Stimulated activated CD8-positive, alpha-beta memory T cell treated with anti-CD3 and anti-CD28 coated beads, Interleukin-2, amount 100 ng/mL, for 48 hours (primary cell): ENCODE data around the gene NR2F2.

Experiments used
- DNase-seq, 2 donors: peaks; one replicate each; pipeline ENCODE4 v3.0.0-alpha.2; 2020; ENCODE audit warnings: low read depth in 2 of 2

Gene NR2F2

DNA sequence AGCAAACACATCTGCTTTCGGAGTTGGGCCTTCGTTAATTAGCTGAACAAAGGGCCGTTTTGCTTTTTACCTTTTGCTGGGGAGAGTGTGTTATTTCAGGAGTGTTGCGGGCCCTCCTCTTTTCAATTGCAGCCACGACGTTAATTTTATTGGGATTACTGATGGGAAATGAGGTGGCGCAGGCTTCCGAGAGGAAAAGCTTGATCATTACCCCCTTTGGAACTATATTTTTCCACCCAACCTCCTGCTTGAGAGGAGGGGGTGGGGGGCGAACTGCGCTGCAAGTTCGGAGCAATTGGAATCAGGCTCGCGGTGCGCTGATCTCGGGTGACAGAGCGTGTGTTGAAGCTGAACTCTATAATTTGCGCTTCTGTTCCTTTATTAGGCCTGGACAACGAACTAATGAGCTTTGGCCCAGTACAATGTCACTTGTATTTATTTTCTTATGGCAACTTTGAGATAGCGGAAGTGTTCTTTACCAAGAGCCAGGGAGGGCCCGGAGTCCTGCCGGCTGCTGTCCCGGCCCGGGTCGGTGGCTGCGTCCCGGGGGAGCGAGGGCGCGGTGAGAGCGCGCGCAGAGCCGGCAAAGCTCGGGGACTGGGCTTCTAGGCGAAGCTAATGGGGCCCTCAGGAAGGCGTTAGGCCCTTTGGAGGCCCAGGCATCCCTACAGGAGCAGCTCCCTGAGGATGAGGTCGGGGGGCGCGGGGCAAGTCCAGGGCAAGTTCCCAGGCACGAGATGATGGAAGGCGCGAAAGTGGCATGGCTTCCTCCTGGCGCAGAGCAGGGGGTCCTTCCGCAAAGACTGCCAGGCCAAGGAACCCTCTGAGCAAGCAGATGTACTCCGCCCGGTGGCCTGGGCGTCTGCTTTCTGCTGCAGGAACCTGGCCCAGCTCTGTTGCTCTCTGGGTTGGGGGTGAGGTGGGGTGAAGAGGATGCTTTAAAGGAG, 12.9 kb downstream of the NR2F2 start:
- no peak for DNase-seq

DNA sequence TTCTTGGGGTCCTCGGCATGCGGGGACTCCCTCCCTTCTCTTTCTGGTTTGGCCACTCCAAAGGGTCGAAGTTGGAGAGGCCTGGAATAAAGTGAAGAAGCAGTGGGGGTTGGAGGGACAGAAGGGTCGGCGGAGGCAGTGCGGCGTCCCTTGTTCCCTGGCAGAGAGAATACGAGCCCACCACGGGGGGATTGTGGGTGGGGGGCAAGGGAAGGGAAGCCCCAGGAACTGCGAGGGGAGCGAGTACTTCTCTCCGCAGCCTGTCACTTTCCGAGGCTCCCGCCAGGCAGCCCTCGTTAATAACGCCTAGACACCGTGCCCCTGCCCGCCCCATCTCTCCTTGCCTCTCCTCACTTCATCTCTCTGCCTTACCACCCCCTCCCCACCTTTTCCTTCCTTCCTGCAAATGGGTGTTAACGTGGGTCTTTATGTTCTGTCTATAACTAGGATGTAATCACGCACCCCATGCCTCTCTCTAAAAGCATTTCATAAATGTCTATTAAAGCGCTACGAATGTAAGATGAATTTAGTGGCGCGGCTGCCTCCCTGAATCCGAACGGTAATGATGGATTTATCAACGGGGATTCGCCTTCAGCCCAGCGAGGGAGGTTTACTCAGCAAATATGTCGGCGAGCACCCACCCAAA, 13.7 kb downstream of the NR2F2 start:
- DNase-seq = no peak

DNA sequence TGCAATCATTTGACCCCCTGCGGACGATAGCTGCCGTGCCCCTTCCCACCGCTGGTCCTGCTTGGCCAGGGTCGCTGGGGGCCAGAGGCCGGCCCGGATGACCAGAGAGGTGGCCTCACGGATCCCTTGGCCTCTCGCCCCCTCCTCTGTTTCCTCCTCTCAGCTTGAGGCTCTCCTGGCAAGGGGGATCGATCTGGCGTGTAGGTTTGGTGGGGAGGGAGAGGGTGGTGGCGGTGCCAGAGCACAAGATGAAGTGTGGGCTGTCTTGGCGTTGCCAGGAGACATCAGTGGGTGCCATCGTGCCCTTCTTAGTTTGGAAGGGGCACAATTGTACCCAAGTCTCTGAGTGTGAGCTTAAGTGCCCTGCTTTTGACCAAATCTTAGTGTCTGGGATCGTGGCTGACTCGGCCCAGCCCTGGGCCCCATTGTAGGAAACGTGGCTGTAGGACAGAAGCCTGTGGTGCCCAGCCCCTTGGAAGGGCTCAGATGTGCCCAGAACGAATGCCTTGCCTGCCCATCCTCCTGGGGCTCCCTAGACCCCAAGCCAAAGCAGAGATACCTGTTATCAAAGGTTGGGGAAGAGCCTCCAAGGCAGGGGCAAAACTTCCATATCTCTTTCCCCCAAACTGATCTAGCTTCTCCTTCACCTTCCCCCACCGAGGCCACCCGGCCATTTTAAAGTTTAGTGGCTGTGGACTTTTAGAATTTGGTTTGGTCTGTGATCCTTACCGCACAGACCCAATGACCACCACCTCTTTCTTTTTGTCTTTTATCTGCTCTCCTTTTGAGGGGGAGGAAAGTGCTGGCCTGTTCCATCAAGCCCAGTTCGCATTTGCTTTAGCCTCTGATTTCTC, 14.4 kb downstream of the NR2F2 start:
- no peak for DNase-seq

DNA sequence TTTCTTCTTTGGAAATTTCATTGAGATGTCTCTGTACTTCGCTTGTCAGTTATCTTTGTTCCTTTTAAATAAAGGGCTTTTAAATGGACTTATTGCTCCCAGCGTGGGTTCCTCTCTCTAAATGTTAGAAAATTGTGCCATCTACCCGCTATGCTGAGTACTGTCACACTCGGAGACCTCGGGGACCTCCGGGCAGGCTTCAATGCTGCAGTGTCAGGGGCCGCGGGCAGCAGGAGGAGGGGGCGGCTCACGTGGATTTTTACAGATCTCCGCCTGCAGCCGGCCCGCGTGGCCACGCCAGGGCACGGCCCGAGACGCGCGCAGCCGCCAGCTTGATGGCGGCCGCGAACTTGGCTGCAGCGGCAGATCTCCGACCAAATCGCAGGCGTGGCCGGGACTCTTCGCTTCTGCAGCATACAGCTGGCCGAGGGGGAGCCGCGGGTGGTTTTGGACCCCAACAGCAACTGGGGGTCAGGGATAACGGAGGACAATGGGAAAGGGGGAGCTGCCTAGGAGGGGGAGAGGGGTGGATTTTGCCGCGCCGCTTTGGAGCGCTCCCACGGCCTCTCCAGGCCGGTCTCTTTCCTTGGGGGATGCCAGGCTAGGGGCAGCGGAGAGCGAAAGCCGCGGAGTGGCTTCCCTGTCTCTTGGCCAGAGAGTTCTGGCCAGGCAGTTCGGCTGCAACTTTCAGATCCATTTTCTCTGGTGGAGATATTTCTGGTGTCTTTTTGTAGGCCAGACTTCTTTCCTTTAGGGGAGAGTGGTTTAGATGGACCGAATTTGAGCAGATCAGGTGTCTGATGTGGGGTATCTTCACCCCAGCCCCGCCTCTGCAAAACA, 15.3 kb downstream of the NR2F2 start:
- no peak for DNase-seq

DNA sequence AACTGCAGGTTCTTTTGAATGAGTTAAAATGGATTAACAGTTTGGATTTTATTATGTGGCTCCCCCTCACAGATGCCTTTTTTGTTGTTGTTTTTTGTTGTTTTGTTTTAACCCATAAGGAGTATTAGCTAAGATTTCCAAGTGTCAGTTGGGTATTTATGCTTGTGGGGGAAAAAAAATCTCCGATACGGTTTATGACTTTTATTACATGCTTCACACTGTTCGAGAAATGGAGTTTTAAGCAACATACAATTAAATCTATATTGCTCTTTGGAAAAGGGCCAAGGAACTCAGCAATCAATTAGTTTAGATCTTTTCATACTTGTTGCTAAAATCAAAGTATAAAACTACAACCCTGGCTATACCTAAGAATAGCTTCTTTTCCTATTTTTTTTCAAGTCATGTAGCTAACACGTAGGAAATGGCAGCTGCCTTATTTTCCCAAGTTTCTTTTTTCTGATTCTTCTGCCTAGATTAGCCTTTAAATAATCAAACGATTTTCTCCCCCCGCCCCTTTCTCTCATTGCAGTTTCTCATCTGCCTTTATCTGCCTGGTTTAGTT, 16.0 kb downstream of the NR2F2 start:
- no peak for DNase-seq

DNA sequence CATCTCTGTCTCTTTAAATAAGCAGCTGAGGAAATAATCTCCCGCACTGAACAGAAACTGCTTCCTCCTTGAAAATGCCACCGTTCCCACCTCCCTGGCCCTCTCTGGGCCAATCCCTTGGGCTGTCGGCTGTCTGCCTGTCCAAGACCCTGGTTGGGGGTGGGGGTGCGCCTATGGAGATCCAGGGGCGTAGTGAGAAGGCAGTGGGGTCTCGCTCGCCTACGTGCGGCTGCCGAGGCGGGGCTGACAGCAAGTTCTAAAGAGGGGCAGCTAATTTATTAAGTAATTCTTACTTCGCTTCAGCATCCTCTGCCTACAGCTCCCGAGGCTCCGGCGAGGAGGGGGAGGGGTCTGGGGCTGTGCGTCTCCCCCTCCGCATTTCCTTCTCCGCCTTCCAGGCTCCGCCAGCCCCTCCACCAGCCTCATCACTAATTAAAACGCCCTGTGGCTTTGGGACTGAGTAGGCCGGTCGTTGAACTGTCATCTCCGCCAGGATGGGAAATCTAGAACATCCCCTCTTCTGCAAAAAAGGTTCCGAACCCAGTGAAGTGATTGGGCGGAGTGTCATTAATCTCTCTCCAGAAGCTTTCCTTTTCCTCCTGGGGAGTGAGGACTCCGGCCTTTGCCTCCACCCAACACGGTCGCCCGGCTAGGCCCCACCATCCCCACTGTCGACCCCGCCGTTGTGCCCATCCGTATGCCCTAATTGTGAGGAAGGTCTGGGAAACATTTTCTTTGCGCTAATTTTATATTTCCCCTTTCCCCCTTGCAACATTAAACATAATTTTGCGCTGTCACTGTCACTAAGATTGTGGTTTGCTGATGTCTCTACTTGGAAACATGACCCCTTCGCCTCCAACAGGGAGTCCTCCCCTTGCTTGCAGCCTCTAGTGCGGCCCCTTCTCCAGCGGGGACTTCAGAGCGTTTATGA, 16.9 kb downstream of the NR2F2 start:
- no peak for DNase-seq

DNA sequence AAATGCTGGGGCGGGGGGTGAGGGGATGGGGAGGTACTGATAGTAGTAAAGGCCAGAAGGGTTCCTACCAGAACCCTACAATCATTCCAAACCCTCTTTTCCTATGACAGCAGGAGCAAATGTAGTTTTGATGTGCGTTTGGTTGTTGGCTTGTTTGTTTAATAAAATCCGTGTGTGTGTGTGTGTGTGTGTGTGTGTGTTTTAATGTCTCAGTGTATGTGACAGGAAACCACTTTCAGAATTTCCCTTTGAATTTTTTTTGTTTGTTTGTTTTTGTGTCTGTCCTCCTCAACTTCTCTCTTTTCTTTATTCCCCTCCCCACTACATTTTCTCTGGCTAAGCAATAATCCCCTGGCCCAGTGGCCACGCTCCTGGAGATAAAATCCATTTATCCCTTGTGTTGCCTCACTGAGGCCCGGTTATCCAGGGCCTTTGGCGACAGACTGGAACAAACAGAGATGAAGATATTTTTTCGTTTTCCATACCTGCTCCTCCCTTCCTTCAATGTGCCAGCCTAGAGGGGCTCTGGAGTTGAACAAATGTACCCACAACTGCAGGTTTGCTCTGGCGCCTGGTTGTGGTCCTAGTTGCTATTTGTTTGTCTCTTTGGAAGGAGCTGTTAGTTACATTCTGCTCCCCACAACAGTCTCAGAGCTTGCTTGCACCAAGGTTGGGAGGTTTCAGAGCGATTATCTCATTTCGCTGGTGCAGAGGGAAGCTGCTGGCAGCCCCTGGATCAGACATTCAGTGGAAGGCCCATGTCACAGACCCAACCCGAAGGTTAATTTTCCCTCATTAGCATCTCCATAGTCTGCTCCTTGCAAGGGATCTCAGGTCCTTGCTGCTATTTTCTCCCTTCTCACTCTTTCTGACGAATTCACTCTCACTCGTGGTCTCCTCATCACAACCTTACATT, 17.9 kb downstream of the NR2F2 start:
- DNase-seq = no peak

DNA sequence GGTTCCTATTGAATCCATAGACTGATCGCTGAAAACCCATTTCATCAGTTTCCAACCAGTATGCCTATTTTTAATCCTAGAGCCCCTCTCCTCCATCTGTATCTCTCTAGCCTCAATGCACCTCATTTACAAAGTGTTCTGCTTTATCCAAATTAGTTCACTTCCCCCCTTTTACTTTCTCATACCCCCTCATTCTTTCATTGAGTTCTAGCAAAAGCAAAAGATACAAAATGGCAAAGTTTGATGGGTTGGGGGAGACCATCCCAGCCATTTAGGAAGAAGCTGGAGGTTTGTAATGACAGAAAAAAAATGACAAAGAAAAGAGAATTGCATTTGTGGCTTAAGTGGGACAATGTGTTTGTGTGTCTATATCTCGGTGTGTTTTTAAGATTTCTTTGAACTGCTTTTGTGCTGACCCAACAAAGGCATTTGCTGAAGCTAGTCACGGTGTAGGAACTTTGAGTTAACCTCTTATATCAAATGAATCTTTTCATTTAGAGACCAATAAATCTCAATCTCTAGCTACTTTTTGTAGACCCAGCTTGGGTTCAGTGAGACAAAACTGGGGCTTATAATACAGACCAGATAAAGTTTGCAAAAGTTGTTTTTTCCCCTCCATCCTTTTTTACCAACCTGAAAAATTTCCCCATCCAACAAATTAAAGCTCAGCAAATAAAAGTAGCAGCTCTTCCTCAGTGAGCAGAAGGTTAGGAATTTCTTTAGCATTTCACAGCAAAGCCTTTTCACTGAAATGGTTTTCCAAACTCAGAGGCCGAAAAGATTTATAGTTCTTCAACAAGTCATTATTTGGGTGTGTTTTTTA, 18.7 kb downstream of the NR2F2 start:
- DNase-seq = no peak

DNA sequence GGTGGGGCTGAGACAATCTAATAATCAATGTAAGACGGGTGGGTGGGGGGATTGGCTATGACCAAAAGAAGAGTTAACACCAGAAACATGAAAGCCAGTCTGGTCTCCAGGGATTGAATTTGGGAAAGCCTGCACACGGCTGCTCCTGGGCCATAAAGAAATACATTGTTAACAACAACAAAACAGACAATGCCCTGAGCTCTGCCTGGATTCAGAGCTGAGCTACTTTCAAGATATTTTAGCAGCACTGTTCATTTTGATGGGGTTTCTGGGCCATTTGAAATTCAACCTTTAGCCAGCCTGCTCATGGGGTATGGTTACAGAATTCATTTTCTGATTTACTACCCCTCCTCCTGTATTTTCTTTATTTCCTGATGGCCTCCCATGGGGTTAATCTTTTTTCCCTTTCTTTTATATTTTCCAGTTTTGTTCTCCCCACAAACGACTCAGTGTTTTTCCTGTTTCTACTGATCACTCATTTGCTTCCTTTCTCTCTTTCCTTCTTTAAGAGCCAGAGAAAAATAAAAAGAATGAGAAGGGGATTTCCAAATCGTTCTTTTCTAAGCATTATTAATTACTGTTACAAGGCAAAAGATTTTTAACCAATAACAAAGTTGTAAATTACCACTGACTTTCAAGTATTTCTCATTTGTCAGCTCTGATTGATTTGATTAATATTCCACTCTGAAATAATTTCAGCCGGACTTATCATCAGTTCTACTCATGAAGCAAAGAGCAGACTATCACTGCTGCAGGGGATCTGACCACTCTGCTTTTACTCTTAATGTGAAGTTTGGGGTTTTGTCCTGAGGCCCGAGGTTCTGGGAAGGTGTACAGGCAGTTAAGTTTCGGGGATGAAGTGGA, 19.6 kb downstream of the NR2F2 start:
- no peak for DNase-seq

DNA sequence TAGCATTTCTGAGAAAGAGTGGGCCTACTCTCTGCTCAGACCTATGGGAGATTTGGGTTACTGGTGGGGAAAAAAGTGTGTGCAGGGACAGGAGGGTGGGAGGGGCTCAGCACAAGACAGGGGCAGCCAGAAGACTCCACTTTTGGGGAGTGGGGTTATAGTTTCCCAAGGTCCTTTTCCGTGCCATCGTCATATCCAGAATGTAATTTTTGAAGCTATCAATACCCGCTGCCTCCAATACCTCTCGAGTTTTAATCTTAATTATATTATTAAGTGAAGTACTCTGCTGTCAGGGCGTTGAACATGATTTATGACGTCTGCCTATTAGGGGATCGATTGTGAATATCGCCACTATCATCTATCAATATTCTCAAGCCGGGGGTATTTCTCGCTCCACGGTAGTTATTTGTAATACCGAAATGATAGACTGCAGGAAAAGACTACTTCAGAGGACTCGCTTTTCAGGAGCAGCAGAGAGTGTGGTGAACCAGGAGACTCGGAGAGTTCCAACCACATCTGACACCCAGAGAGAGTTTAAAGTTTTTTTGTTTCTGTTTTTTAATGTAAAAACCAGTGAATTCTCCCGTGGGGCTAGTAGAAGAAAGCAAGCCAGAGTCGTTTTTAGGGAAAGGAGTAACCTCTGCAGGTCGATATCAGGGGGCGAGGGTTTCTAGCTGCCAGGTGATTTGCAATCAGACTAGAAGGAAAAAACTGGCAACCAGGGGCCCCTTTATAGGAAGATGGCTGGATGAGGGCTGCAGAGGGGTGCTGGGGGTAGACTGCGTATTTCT, 20.6 kb downstream of the NR2F2 start:
- no peak for DNase-seq

DNA sequence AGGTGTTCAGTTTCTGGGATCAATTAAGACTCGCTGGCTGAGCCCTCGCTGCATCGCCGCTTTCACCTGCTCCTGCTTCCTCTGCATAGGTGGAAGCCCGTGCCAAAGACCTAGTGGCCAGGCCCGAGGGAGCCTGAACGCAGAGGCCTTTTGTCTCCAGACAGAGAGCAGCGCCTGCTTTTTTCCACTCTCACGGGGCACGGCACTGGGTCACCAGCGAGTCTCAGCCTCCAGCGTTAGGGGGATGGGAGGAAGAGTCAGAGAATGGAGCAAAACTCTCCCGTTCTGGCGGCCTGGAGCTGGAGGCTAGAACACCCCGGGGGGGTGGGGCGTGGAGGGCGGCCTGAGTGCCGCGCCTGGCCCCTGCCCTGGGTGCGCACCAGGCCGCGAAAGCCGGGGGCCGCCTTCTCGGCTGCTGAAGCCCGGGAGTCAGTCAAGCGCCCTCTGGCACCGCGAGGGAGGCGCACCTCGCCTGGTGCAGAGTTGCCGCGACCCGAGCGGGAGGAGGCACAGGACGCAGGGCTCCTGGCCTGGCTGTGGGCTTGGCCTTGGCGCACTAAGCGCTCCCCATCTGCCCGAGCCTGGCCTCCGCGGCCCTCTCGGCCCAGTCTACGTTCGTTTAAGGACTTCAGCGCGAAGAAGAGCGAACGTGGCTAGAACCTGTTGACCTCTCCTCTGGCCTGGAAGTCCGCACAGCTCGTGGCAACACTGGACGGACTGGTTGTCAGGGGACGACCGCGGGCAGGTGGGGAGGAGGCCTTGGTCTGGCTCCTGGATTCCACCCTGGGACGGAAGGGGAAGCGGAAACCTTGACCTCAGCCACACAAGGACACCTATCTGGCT, 21.5 kb downstream of the NR2F2 start:
- DNase-seq = no peak

DNA sequence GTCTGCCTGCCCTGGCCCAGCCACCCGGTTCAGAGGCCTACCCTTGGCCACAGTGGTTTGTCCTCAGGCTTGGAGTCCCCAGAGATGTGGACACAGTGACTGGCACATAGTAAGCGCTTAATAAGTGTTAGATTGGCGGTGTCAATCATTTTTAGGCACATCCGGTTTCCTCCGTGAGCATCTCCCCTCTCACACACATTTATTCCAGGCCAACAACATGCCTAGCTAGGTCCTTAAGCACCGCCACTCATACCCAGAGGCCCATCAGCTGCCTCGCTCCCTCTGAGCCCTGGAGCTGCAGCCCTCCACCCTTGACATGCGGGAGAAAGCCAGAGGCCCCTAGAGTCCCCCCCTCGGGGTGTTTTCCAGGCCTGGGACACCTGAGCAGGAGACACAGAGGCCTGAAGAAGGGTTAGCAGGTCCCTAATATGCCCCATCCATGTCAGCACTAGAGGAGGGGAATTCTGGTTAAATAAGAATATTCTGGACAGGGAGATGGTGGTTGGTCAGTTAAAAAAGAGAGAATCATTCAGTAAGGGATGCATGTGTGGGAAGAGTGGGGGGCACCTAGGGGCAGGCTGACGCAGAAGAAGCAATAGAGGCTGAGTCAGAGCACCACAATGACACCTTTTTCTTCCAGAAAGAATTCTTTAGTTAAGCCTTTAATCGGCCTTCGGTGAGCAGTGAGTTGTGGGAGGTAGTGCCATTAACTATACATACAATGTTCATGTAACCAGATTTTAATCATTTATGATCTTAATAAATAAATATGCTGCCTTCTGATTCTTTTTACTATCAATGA, 22.3 kb downstream of the NR2F2 start:
- no peak for DNase-seq

DNA sequence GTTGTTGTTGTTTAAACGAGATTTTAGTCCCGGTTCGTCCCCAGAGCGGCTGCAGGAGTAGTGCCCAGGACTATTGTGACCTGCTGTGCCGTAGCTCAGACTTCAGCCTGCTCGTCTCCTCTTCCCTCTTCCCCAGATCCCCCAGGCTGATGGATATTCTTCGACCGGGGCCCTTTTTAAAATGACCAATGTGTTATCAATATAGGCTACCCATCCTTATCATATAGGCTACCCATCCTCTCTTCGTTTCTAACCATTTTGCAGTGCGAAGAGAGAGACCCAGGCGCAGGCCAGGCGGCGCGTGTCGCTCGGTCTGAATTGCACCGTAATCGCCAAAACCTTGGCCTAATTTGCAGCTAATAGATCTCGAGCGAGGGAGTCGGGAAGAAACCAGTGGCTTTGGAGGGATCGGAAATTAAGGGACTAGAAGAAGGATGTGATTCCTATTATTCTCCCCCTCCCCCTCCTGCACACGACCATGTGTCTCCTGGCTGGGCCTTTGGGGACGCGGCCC, 23.0 kb downstream of the NR2F2 start:
- DNase-seq = no peak
